ENCODE results near the gene RABGAP1L. TPM values are rescaled to one million over a fixed set of nuclear protein-coding genes. Genes with fewer than 3 reads are reported as not detected.
"Not testable (repeated sequence)": the region's sequence is repeated elsewhere in the genome, so short reads cannot be mapped to it uniquely, and the experiment has no call there.

Gene RABGAP1L
- total RNA-seq, 2 donors from 2014 or later = 51.4 to 124 TPM

GRCh38 chr1:174232761-174233160 is 73.4 kb downstream of the RABGAP1L start:
- TF ChIP-seq POLR2A (IDR thresholded peaks at IDR 0.05) = no peak
- TF ChIP-seq CTCF (IDR thresholded peaks at IDR 0.05) = no peak
- Histone ChIP-seq H3K4me3 (no peak overlapping the region), H3K36me3 (replicated peaks in 1 of 2; ENCODE audit: insufficient read depth in 1 of 2, low read depth in 2 of 2) (no peaks in the 10 kb centered on the region), H3K4me1 (peaks cover 4% of the 10 kb centered on the region), H3K27me3 (no peaks in the 10 kb centered on the region), H3K27ac (no peak overlapping the region), H3K9me3 (no peaks in the 10 kb centered on the region)
- WGBS, 2 donors = 77 to 81% methylated on average over 3 of the region's 3 CpGs
- DNase-seq (no peak), ATAC-seq (no peak)
- intact Hi-C loops (cut with DNase I) = no loop called here

DNA sequence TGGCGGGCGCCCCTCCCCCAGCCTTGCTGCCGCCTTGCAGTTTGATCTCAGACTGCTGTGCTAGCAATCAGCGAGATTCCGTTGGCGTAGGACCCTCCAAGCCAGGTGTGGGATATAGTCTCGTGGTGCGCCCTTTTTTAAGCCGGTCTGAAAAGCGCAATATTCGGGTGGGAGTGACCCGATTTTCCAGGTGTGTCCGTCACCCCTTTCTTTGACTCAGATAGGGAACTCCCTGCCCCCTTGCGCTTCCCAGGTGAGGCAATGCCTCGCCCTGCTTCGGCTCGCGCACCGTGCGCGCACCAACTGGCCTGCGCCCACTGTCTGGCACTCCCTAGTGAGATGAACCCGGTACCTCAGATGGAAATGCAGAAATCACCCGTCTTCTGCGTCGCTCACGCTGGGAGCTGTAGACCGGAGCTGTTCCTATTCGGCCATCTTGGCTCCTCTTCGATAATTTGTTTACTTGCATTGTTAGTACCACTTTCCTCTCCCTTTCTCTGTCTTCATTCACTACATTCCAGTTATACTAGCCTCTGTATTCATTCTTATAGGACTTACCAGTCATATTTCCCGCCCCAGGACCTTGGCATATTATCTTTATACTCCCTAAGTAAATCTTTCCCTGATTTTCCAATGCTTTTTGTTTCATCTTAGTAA is 79.7 kb downstream of the RABGAP1L start:
- H3K4me3 ChIP-seq; H3K4me1 ChIP-seq; H3K36me3 ChIP-seq (replicated peaks in 1 of 2; ENCODE audit: insufficient read depth in 1 of 2, low read depth in 2 of 2); H3K27me3 ChIP-seq; DNase-seq; H3K9me3 ChIP-seq; intact Hi-C loops (cut with DNase I); H3K27ac ChIP-seq; ATAC-seq: not testable (repeated sequence)
- WGBS, 2 donors = 94 to 95% methylated on average over 23 to 27 of the region's 31 CpGs

DNA sequence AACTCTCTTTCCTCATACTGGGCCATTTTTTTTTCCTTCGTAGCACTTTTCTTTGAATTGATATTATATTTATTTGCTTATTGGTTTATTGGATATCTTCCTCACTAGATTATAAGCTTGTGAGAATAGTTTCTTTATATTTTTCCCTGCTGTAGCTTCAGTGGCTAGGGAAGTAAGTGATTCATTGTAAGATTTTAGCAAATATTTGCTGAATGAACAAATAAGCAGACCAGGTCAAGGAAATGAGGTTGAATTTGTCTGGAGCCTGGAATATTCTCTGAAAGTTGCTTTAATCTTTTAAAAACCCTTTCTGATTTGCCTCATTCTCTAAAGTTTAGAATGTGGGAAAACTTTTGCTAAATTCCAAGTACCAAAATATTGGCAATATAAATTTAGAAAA is 80.2 kb downstream of the RABGAP1L start:
- Histone ChIP-seq H3K27ac (no peak overlapping the region), H3K36me3 (replicated peaks in 1 of 2; ENCODE audit: insufficient read depth in 1 of 2, low read depth in 2 of 2) (no peaks in the 10 kb centered on the region), H3K27me3 (no peaks in the 10 kb centered on the region), H3K9me3 (no peaks in the 10 kb centered on the region), H3K4me3 (no peak overlapping the region), H3K4me1 (no peaks in the 10 kb centered on the region)
- DNase-seq = no peak
- intact Hi-C loops (cut with DNase I) = no loop called here
- 57 to 71% methylated on average over 1 of the region's 1 CpG for WGBS, 2 donors
- no peak for ATAC-seq
- TF ChIP-seq POLR2A (IDR thresholded peaks at IDR 0.05) (no peak), CTCF (IDR thresholded peaks at IDR 0.05) (no peak)

- DNase-seq (no peak), ATAC-seq (no peak)
- intact Hi-C loops (cut with DNase I) = no loop called here
- 72 to 89% methylated on average over 2 of the region's 2 CpGs for WGBS, 2 donors
- Histone ChIP-seq H3K27ac (no peak overlapping the region), H3K4me1 (no peaks in the 10 kb centered on the region), H3K36me3 (replicated peaks in 1 of 2; ENCODE audit: insufficient read depth in 1 of 2, low read depth in 2 of 2) (no peaks in the 10 kb centered on the region), H3K9me3 (no peaks in the 10 kb centered on the region), H3K27me3 (no peaks in the 10 kb centered on the region), H3K4me3 (no peak overlapping the region)
- no peak for TF ChIP-seq POLR2A (IDR thresholded peaks at IDR 0.05)
- TF ChIP-seq CTCF (IDR thresholded peaks at IDR 0.05) = no peak
These were observed 83.5 kb downstream of the RABGAP1L start for GRCh38 chr1:174242856-174243255.

- H3K4me3 ChIP-seq = no peak overlapping the region
- H3K36me3 ChIP-seq (replicated peaks in 1 of 2; ENCODE audit: insufficient read depth in 1 of 2, low read depth in 2 of 2) = no peaks in the 10 kb centered on the region
- H3K9me3 ChIP-seq = no peaks in the 10 kb centered on the region
- H3K27ac ChIP-seq = no peak overlapping the region
- no peak for TF ChIP-seq CTCF (IDR thresholded peaks at IDR 0.05)
- no peak for TF ChIP-seq POLR2A (IDR thresholded peaks at IDR 0.05)
- intact Hi-C loops (cut with DNase I) = no loop called here
- no peaks in the 10 kb centered on the region for H3K27me3 ChIP-seq
- DNase-seq (no peak), ATAC-seq (no peak)
- 84 to 92% methylated on average over 3 of the region's 3 CpGs for WGBS, 2 donors
- no peaks in the 10 kb centered on the region for H3K4me1 ChIP-seq
These were observed 84.2 kb downstream of the RABGAP1L start for GRCh38 chr1:174243451-174244000.

All from body of pancreas (tissue), 4 donors.